Activated naive CD8-positive, alpha-beta T cell treated with anti-CD3 and anti-CD28 coated beads, Interleukin-2, amount 50 U/mL, for 24 hours (primary cell): ENCODE results near the gene CCDC88C.
"Not testable (repeated sequence)": the region's sequence is repeated elsewhere in the genome, so short reads cannot be mapped to it uniquely, and the experiment has no call there.

Experiments used
- ATAC-seq: fragments of 150-1000 bp; cut with Tn5 transposase; one replicate; pipeline ENCODE4 v1.10.0; 2021
- DNase-seq: peaks from one replicate; pipeline ENCODE4 v3.0.0; 2021
- H3K27ac Mint-ChIP-seq: one replicate; pipeline ENCODE4 v1.8.0; 2021; ENCODE audit warnings: mild to moderate bottlenecking, mixed read lengths
- H3K27me3 Mint-ChIP-seq: one replicate; pipeline ENCODE4 v1.8.0; 2021; ENCODE audit warnings: mixed read lengths
- H3K36me3 Mint-ChIP-seq: one replicate; pipeline ENCODE4 v1.8.0; 2021; ENCODE audit warnings: low read depth, mixed read lengths
- H3K4me1 Mint-ChIP-seq: one replicate; pipeline ENCODE4 v1.8.0; 2021; ENCODE audit warnings: mixed read lengths
- H3K4me3 Mint-ChIP-seq: one replicate; pipeline ENCODE4 v1.8.0; 2021; ENCODE audit warnings: mild to moderate bottlenecking, moderate library complexity, mixed read lengths
- H3K9me3 Mint-ChIP-seq: one replicate; pipeline ENCODE4 v1.8.0; 2021; ENCODE audit warnings: mixed read lengths

CCDC88C gene

GRCh38 chr14:91417120-91417982 is at the start of gene CCDC88C:
CCDC88C (minus strand) TSS chr14:91417820; CDS start chr14:91417690, 130 bp downstream.
- Mint-ChIP-seq H3K4me3 (peak within 1 kb of the TSS; percentile 96), H3K27me3 (no peaks in the 10 kb centered on the region), H3K9me3 (no peaks in the 10 kb centered on the region), H3K36me3 (peaks cover 36% of the 10 kb centered on the region), H3K4me1 (peaks cover 53% of the 10 kb centered on the region), H3K27ac (peak within 1 kb of the TSS; percentile 98)
- ATAC-seq, result peak; percentile 59
- peak; percentile 82 for DNase-seq

- DNase-seq (no peak), ATAC-seq (no peak)
- no peaks in the 10 kb centered on the region for H3K27me3 Mint-ChIP-seq
- no peak overlapping the region for H3K4me3 Mint-ChIP-seq
- no peaks in the 10 kb centered on the region for H3K9me3 Mint-ChIP-seq
- H3K4me1 Mint-ChIP-seq, result peaks cover 36% of the 10 kb centered on the region
- peaks cover 71% of the 10 kb centered on the region for H3K36me3 Mint-ChIP-seq
- peak overlapping the region; percentile 73 for H3K27ac Mint-ChIP-seq
These were observed 48.6 kb upstream of the CCDC88C start for GRCh38 chr14:91466192-91466591.

GRCh38 chr14:91464615-91465205 is 47.1 kb upstream of the CCDC88C start:
- Mint-ChIP-seq H3K27ac (peak overlapping the region; percentile 85), H3K9me3 (no peaks in the 10 kb centered on the region), H3K4me1 (peaks cover 33% of the 10 kb centered on the region), H3K36me3 (peaks cover 69% of the 10 kb centered on the region), H3K4me3 (no peak overlapping the region), H3K27me3 (no peaks in the 10 kb centered on the region)
- ATAC-seq (peak; percentile 90), DNase-seq (no peak)

- ATAC-seq (no peak), DNase-seq (no peak)
- Mint-ChIP-seq H3K36me3 (peaks cover 82% of the 10 kb centered on the region), H3K4me3 (no peak overlapping the region), H3K27ac (peak overlapping the region; percentile 16), H3K27me3 (no peaks in the 10 kb centered on the region), H3K9me3 (no peaks in the 10 kb centered on the region), H3K4me1 (peaks cover 31% of the 10 kb centered on the region)
These were observed 41.0 kb upstream of the CCDC88C start for GRCh38 chr14:91458612-91459011.

GRCh38 chr14:91456283-91456682 is 38.7 kb upstream of the CCDC88C start:
- Mint-ChIP-seq H3K36me3 (peaks cover 65% of the 10 kb centered on the region), H3K27ac (peak overlapping the region; percentile 64), H3K4me1 (peaks cover 31% of the 10 kb centered on the region), H3K27me3 (no peaks in the 10 kb centered on the region), H3K9me3 (no peaks in the 10 kb centered on the region), H3K4me3 (no peak overlapping the region)
- no peak for DNase-seq
- no peak for ATAC-seq

- DNase-seq, result no peak
- Mint-ChIP-seq H3K4me1 (peaks cover 28% of the 10 kb centered on the region), H3K4me3 (no peak overlapping the region), H3K27me3 (no peaks in the 10 kb centered on the region), H3K36me3 (peaks cover 52% of the 10 kb centered on the region), H3K9me3 (no peaks in the 10 kb centered on the region), H3K27ac (peak overlapping the region; percentile 34)
- ATAC-seq, result no peak
These were observed 37.0 kb upstream of the CCDC88C start for GRCh38 chr14:91454580-91454979.

- ATAC-seq (peak; percentile 48), DNase-seq (no peak)
- no peak overlapping the region for H3K4me3 Mint-ChIP-seq
- H3K27ac Mint-ChIP-seq, result peak overlapping the region; percentile 34
- H3K36me3 Mint-ChIP-seq, result peaks cover 47% of the 10 kb centered on the region
- no peaks in the 10 kb centered on the region for H3K9me3 Mint-ChIP-seq
- no peaks in the 10 kb centered on the region for H3K27me3 Mint-ChIP-seq
- H3K4me1 Mint-ChIP-seq, result peaks cover 28% of the 10 kb centered on the region
These were observed 36.5 kb upstream of the CCDC88C start for GRCh38 chr14:91454155-91454554.

- Mint-ChIP-seq H3K4me1 (peaks cover 28% of the 10 kb centered on the region), H3K27ac (peak overlapping the region; percentile 34), H3K27me3 (no peaks in the 10 kb centered on the region), H3K9me3 (no peaks in the 10 kb centered on the region), H3K36me3 (peaks cover 44% of the 10 kb centered on the region), H3K4me3 (no peak overlapping the region)
- ATAC-seq (peak; percentile 30), DNase-seq (no peak)
These were observed 36.1 kb upstream of the CCDC88C start for GRCh38 chr14:91453744-91454143.

GRCh38 chr14:91444335-91445020 is 26.9 kb upstream of the CCDC88C start:
- Mint-ChIP-seq H3K36me3 (peaks cover 2% of the 10 kb centered on the region), H3K27me3 (peaks cover 5% of the 10 kb centered on the region), H3K9me3 (peaks cover 4% of the 10 kb centered on the region), H3K27ac (no peak overlapping the region), H3K4me3 (no peak overlapping the region), H3K4me1 (no peaks in the 10 kb centered on the region)
- no peak for ATAC-seq
- DNase-seq, result no peak

- DNase-seq, result no peak
- Mint-ChIP-seq H3K27ac (no peak overlapping the region), H3K4me1 (no peaks in the 10 kb centered on the region), H3K9me3 (peaks cover 7% of the 10 kb centered on the region), H3K27me3 (peaks cover 7% of the 10 kb centered on the region), H3K36me3 (peaks cover 5% of the 10 kb centered on the region), H3K4me3 (no peak overlapping the region)
- ATAC-seq, result no peak
These were observed 21.7 kb upstream of the CCDC88C start for GRCh38 chr14:91439345-91439744.

GRCh38 chr14:91438845-91439244 is 21.2 kb upstream of the CCDC88C start:
- ATAC-seq (no peak), DNase-seq (no peak)
- Mint-ChIP-seq H3K27ac (no peak overlapping the region), H3K9me3 (peaks cover 7% of the 10 kb centered on the region), H3K4me3 (no peak overlapping the region), H3K27me3 (peaks cover 7% of the 10 kb centered on the region), H3K36me3 (peaks cover 5% of the 10 kb centered on the region), H3K4me1 (no peaks in the 10 kb centered on the region)

- not testable (repeated sequence) for H3K9me3 Mint-ChIP-seq, H3K36me3 Mint-ChIP-seq, ATAC-seq, H3K4me1 Mint-ChIP-seq, DNase-seq, H3K27ac Mint-ChIP-seq, H3K4me3 Mint-ChIP-seq, H3K27me3 Mint-ChIP-seq
These were observed 18.6 kb upstream of the CCDC88C start for GRCh38 chr14:91436266-91436665.

GRCh38 chr14:91429385-91429784 is 11.8 kb upstream of the CCDC88C start:
- Mint-ChIP-seq H3K4me1 (peaks cover 11% of the 10 kb centered on the region), H3K27ac (no peak overlapping the region), H3K27me3 (no peaks in the 10 kb centered on the region), H3K4me3 (no peak overlapping the region), H3K36me3 (no peaks in the 10 kb centered on the region), H3K9me3 (no peaks in the 10 kb centered on the region)
- no peak for DNase-seq
- ATAC-seq, result no peak

- H3K36me3 Mint-ChIP-seq, ATAC-seq: not testable (repeated sequence)
- H3K4me1 Mint-ChIP-seq, result peaks cover 11% of the 10 kb centered on the region
These were observed 11.3 kb upstream of the CCDC88C start for GRCh38 chr14:91428931-91429330.

GRCh38 chr14:91425531-91425944 is 7.9 kb upstream of the CCDC88C start:
- ATAC-seq, result not testable (repeated sequence)

More at GRCh38 chr14:91428931-91429330, 11.3 kb upstream of the CCDC88C start:
- not testable (repeated sequence) for H3K27ac Mint-ChIP-seq, H3K27me3 Mint-ChIP-seq, H3K4me3 Mint-ChIP-seq, DNase-seq, H3K9me3 Mint-ChIP-seq

More at GRCh38 chr14:91425531-91425944, 7.9 kb upstream of the CCDC88C start:
- H3K36me3 Mint-ChIP-seq, H3K4me3 Mint-ChIP-seq, H3K9me3 Mint-ChIP-seq, H3K27me3 Mint-ChIP-seq, DNase-seq, H3K27ac Mint-ChIP-seq: not testable (repeated sequence)
- H3K4me1 Mint-ChIP-seq, result peaks cover 11% of the 10 kb centered on the region
